Raji (cell line): ENCODE results near the gene FKBP2.

Source experiments
- POLR2A ChIP-seq: IDR thresholded peaks from 2 replicates; pipeline ENCODE4 v1.6.1; 2011; ENCODE audit warnings: low read depth, low read length, control low read depth; ENCODE audit not compliant: insufficient read depth

FKBP2 gene

DNA sequence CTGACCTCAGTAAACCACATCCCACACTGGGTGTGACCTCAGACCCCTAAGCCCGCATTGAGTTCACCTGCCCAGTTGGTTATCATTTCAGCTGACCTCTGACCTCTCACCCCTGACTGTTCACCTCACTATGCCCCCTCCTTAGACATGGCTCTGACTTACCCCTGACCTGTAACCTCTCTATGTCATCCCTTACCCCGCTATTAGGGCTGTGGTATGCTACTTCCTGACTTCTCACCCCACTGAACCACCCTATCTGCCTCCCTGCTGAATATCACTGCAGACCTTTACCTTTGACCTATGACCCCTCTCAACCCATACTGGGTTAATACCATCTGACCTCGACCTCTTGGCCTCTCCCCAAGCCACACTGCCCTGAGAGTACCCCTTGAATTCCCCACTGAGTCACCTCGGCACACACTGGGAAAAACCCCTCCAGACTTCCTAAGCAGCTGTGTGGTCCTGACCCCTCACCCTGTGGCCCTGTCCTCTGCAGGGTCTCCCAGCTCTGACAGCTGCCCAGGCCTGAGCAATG is 18.7 kb downstream of the FKBP2 start:
- no peak for TF ChIP-seq POLR2A

DNA sequence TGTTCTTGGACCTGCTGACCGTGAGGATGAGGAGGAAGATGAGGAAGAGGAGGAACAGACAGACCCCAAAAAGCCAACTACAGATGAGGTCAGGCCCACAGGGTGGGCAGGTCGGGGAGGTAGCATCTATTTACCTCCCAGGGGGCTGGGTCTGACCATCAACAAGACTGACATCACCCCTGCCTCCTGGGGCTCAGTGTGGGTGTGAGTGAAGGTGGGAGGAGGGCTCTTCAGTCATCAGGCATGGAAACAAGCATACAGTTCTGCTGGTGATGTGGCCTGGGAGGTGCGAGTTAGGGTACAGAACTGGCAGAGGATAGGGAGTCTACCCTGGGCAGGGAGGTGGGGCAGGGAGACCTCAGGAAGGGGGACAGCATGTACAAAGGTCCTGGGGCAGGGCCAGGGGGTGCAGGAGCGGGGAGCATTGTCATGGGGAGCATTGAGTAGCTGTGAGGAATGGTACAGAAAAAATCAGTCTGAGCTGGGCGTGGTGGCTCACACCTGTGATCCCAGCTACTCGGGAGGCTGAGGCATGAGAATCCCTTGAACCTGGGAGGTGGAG is 19.3 kb downstream of the FKBP2 start:
- no peak for TF ChIP-seq POLR2A

DNA sequence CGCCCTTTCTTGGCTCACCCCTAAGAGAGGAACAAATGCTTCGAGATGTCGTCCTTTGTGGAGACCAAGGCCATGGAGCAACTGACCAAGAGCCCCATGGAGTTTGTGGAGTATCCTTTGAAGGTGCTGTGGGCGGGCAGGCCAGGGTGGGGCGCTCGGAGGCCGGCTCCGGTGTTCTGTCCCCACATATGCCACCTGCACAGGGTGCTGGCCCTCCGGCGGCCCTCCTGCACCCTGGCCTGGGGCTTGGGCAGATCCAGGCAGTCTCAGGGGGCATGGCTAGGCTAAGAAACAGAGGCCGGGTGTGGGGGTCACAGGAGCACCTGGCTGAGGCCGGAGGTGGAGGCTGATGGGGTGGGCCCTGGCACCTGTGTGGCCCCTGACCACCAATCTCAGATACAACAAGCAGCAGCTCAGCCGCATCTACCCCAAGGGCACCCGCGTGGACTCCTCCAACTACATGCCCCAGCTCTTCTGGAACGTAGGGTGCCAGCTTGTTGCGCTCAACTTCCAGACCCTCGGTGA is 20.7 kb downstream of the FKBP2 start:
- no peak for TF ChIP-seq POLR2A

DNA sequence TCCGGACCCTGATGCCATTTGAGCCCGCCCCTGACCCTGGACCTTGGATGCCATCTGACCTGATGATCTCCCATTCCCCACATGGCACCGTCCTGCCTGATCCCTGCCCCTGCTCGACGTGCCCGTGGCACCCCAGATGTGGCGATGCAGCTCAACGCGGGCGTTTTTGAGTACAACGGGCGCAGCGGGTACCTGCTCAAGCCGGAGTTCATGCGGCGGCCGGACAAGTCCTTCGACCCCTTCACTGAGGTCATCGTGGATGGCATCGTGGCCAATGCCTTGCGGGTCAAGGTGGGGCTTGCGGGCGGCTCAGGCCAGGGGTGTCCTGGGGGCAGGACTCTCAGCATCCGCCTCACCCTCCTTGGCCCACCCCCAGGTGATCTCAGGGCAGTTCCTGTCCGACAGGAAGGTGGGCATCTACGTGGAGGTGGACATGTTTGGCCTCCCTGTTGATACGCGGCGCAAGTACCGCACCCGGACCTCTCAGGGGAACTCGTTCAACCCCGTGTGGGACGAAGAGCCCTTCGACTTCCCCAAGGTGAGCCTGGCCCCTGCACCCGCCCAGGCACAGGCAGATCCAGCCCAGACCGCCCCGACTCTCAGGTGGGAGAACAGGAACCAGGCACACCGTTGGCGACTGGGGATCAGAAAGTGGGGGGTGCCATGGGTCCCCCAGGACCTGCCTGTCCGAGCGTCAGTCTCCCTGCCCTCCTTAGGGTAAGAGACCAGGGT is 21.5 kb downstream of the FKBP2 start:
- no peak for TF ChIP-seq POLR2A

DNA sequence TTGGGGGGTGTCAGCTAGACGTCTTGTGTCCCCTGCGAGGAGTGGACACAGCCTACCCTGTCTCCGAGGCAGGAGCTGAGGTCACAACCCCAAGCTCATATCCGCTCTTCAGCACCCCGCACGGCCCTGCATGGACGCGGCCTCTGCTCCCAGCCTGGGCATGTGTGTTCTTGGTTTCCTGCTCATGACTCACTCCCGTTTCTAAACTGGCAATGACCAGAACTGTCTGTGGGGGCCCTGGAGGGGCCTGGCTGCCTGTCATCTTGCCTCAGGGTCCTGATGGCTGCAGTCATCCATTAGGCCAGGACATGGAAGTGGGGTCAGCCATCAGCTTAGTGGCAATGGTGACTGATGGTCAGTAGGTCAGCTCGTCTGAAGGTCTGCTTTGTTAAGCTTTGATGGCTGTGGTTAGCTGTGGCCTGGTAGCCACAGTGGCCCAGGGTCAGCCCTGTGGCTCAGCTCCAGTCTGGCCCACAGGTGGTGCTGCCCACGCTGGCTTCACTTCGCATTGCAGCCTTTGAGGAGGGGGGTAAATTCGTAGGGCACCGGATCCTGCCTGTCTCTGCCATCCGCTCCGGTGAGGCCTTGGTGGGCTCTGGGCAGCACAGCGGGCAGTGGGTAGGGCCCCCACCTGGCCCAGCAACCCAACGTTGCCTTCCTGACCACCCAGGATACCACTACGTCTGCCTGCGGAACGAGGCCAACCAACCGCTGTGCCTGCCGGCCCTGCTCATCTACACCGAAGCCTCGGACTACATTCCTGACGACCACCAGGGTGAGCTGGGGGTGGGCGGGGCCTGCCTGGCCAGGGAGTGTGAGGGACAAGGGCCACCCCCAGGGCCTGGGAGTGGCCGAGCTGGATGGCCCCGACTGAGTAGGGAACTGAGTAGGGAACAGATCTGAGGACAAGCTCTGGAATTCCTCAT is 22.4 kb downstream of the FKBP2 start:
- no peak for TF ChIP-seq POLR2A

DNA sequence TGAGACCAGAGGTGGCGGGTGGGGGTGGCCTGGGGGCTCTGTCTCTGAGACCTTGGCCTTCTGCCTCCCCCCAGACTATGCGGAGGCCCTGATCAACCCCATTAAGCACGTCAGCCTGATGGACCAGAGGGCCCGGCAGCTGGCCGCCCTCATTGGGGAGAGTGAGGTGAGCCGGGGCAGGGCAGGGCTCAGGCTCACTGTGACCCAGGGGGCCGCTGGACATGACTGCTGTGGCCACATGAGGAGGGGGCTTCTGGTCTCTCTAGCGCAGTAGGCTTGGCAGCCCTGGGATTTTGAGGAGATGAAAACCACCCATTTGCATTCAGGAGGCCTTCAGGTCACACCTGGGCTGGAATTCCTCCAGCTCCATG is 23.0 kb downstream of the FKBP2 start:
- no peak for TF ChIP-seq POLR2A

DNA sequence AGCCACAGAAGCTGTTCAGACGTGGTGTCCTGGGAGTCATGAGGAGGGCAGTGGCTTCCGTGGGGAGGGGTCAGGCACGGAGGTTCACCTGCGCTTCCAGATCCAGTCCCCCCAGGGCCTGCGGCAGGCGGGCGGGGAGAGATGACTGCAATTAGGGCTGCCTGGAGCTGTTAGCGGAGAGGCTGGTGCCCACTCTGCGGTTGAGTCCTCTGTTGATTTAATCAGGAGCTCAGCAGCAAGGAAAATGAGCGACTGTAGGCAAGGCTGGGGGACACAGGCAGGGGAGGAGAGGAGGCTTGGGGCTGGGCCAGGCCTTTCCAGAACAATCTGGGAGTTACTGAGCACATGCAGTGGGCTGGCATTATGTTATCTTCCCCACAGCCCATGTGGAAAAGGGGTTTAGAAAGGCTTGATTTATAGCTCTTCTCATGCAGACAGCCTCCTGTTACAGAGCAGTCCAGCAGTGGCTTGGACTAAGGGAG is 23.5 kb downstream of the FKBP2 start:
- no peak for TF ChIP-seq POLR2A

DNA sequence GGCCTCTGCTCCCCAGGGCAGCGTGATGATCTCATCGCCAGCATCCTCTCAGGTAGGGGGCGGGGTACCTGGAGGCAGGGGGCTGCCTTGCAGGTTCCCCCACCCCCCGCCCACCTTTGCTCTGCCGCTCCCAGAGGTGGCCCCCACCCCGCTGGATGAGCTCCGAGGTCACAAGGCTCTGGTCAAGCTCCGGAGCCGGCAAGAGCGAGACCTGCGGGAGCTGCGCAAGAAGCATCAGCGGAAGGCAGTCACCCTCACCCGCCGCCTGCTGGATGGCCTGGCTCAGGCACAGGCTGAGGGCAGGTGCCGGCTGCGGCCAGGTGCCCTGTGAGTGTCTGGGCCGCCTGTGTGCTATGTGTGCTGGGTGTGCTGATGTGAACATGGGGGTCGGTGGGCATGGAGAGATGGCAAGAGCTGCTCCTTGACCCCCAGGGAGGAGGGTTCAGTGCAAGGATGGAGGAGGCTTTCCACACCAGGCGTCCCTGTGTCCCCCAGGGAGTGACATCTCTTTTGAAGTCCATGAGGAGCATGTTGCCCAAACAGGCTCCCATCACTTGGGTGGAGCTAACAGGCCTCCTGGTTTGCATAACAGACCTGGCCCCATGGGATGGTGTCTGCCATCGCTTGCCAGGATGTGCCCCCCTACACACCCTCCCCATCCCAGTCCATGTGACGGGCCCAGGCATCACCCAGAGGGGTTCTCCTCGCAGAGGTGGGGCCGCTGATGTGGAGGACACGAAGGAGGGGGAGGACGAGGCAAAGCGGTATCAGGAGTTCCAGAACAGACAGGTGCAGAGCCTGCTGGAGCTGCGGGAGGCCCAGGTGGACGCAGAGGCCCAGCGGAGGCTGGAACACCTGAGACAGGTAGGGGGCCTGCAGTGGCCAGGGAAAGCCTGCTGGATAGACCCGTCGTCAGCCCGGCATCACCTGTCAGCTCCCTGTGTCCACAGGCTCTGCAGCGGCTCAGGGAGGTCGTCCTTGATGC is 24.6 kb downstream of the FKBP2 start:
- no peak for TF ChIP-seq POLR2A

DNA sequence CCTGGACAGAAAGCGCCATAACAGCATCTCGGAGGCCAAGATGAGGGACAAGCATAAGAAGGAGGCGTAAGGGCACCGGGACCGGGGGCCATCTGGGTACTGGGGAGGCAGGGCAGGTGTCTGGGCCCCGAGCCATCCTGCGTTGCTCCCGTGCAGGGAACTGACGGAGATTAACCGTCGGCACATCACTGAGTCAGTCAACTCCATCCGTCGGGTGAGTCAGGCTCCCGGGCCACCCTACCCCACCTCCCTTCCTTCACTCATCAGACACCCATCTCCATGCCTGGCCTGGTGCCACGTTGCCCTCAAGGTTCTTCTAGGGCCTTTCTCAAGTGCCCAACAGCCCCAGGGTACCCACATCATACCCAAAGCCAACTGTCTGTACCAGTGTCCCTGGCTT is 25.4 kb downstream of the FKBP2 start:
- TF ChIP-seq POLR2A = no peak

DNA sequence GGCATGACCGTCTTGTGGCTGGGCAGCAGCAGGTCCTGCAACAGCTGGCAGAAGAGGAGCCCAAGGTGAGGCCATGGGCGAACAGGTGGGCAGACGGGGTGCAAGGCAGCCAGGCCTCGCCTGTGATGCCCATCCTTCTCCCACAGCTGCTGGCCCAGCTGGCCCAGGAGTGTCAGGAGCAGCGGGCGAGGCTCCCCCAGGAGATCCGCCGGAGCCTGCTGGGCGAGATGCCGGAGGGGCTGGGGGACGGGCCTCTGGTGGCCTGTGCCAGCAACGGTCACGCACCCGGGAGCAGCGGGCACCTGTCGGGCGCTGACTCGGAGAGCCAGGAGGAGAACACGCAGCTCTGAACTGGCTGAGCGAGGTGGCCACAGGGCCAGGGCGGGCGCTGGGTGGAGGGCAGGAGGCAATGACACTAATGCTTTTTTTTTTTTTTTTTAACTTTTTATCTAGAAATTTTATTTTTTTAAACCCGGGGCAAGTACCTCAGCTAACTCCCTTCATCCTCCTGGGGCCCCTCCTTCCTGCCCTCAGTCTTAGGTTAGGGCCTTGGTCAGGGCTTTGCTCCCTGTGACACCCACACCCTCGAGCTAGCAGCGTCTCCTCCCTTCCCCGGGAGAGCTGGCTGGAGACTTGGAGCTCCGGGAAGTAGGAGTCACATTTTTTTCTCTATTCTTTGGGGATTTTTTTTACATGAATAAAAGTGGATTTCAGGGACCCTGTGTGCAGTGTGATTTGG is 26.5 kb downstream of the FKBP2 start:
- TF ChIP-seq POLR2A = no peak

DNA sequence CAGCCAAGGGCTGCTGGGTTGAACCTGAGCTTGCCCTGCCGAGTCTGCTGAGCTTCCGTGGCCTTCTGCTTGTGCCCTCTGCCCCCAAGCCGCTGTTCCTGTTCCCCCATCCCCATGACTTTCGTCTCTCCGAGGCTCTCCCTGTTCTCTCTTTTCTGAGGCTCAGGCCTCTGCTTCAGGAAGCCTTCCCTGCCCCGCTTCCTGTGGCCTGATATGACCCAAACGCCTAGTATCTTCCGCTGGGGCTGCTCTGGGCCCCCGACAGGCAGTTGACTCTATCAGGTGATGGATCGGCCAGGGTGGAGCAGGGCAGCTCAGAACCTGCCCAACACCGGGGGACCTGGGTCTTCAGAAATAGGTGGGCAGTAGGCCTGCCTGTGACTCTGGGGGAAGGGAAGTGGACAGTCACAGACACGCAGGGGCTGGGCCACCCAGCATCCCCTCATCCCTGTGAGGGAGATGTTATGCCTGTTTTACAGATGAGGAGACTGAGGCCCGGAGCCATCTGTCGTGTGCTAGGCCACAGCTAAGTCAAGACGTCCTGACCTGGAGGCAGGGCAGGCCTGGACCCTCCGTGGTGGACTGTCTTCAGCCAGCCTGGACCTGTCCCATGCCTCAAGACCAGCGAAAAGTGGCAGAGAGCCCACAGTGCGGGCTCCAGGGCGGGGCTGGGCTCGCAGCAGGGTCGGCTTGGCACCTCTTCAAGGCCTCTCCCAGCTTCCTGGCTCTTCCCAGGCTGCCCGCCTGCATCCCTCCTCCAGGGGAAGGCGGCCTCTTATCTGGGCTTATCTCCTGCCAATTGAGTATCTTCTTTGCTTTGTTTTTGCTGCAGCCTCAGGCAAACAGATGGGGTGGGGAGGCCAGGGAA is 27.4 kb downstream of the FKBP2 start:
- no peak for TF ChIP-seq POLR2A

DNA sequence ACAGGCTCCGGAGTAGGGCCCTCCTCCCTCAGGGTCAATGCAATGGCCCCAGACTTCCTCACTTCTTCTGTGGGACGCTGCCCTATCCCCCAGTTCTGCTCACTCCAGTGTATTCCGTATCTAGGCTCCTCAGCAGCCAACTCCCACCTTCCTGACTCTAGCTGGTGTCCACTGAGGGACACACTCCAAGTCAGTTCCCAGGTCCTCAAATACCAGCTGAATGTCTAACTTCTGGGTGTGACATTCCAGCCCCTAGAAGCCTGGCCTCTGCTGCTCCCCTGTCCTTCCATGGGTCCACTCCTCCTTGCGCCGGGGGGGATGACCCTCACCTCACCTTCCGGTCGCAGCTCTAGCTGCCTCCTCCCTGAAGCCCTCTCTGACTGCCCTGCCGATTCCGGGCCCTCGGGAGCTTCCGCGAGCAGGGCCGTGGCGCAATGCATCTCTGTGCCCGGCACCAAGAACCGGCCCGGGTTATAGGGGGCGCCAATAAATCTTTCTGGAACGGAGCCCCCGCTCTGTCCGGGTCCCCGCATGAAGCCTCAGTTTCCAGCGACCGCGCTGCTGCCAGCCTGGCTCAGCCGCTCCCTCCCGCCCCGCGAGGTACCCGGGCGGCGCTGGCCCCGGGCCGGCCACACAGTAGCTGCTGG is 28.1 kb downstream of the FKBP2 start:
- TF ChIP-seq POLR2A = no peak
